HG02759 (cell line): ENCODE measurements around the gene MPP2.
"Not testable (repeated sequence)": the region's sequence is repeated elsewhere in the genome, so short reads cannot be mapped to it uniquely, and the experiment has no call there.

Experiments
- ATAC-seq: cut with Tn5 transposase; IDR thresholded peaks from one replicate; pipeline ENCODE4 v1.9.1; 2021; ENCODE audit warnings: mild to moderate bottlenecking, moderate library complexity; ENCODE audit not compliant: unreplicated experiment

Gene MPP2

GRCh38 chr17:43907425-43907981 is at the start of gene MPP2:
TSS of gene MPP2 (minus strand) at chr17:43907536. CDS start at chr17:43904460, 3,076 bp downstream.
- ATAC-seq: no peak

- ATAC-seq: no peak
Measured at GRCh38 chr17:43956222-43956621, 48.9 kb upstream of the MPP2 start.

GRCh38 chr17:43953746-43954145 is 46.4 kb upstream of the MPP2 start, which contains the start of gene PYY:
TSS of gene PYY (minus strand) at chr17:43953940. CDS start at chr17:43953483, 457 bp downstream.
- no peak for ATAC-seq

GRCh38 chr17:43952724-43953666 is 45.7 kb upstream of the MPP2 start:
- no peak for ATAC-seq

- ATAC-seq: no peak
Measured at GRCh38 chr17:43952351-43952723, 45.0 kb upstream of the MPP2 start.

GRCh38 chr17:43951750-43952149 is 44.4 kb upstream of the MPP2 start:
- ATAC-seq: no peak

GRCh38 chr17:43950554-43950953 is 43.2 kb upstream of the MPP2 start:
- no peak for ATAC-seq

- ATAC-seq: no peak
Measured at GRCh38 chr17:43949781-43950180, 42.4 kb upstream of the MPP2 start.

- no peak for ATAC-seq
Measured at GRCh38 chr17:43946781-43947180, 39.4 kb upstream of the MPP2 start.

- no peak for ATAC-seq
Measured at GRCh38 chr17:43945074-43945829, 37.9 kb upstream of the MPP2 start.

- ATAC-seq: no peak
Measured at GRCh38 chr17:43942051-43942685, 34.8 kb upstream of the MPP2 start, which contains the start of gene PPY. TSS of gene PPY (minus strand) at chr17:43942476. CDS start at chr17:43941654, 822 bp downstream.

- no peak for ATAC-seq
Measured at GRCh38 chr17:43940630-43941029, 33.3 kb upstream of the MPP2 start.

- no peak for ATAC-seq
Measured at GRCh38 chr17:43939886-43940285, 32.5 kb upstream of the MPP2 start.

- not testable (repeated sequence) for ATAC-seq
Measured at GRCh38 chr17:43939452-43939851, 32.1 kb upstream of the MPP2 start.

- ATAC-seq: no peak
Measured at GRCh38 chr17:43938838-43939182, 31.5 kb upstream of the MPP2 start.

GRCh38 chr17:43936434-43936833 is 29.1 kb upstream of the MPP2 start:
- ATAC-seq: no peak

- no peak for ATAC-seq
Measured at GRCh38 chr17:43935926-43936261, 28.6 kb upstream of the MPP2 start.

GRCh38 chr17:43935204-43935925 is 28.0 kb upstream of the MPP2 start:
- ATAC-seq: no peak

GRCh38 chr17:43932923-43933322 is 25.6 kb upstream of the MPP2 start:
- ATAC-seq: no peak

GRCh38 chr17:43932357-43932756 is 25.0 kb upstream of the MPP2 start:
- no peak for ATAC-seq
